GM18861 (cell line): ENCODE data around the gene C16orf90.
"Not testable (repeated sequence)": the region's sequence is repeated elsewhere in the genome, so short reads cannot be mapped to it uniquely, and the experiment has no call there.

Source experiments
- ATAC-seq: cut with Tn5 transposase; IDR thresholded peaks from one replicate; pipeline ENCODE4 v1.9.1; 2021; ENCODE audit not compliant: unreplicated experiment

C16orf90 gene

GRCh38 chr16:3513892-3514583, 18.7 kb upstream of the C16orf90 start:
- no peak for ATAC-seq

- ATAC-seq = no peak
Measured at GRCh38 chr16:3511286-3512180, 16.2 kb upstream of the C16orf90 start.

GRCh38 chr16:3510416-3510815, 15.1 kb upstream of the C16orf90 start:
- no peak for ATAC-seq

GRCh38 chr16:3509470-3509928, 14.2 kb upstream of the C16orf90 start:
- ATAC-seq = no peak

DNA sequence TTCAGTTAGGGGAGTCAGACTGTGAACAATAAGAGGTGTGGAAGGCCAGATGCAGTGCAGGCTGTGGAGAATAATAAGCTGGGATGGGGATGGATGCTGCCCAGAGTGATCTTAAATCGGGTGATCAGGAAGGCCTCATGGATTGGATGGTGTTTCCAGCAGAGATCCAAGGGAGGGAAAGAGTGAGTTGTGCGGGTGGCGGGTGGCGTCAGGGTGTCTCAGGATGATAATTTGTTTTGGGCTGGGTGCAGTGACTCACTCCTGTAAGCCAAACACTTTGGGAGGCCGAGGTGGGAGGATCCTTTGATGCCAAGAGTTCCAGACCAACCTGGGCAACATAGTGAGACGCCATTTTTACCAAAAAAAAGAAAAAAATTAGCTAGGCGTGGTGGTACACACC, 13.4 kb upstream of the C16orf90 start:
- ATAC-seq = no peak

DNA sequence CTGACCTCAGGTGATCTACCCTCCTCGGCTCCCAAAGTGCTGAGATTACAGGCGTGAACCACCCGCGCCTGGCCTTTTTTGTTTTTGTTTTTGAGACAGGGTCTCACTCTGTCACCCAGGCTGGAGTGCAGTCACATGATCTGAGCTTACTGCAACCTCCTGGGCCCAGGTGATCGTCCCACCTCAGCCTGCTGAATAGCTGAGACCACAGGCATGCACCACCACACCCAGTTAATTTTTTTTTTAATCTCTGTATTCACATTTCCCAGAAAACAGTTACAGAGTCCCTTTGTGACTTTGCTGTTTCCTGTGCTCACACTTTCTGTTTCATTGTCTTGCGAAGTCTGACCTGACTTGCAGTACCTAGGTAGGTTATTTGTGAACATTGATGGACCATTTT, 8.2 kb upstream of the C16orf90 start:
- ATAC-seq = no peak

DNA sequence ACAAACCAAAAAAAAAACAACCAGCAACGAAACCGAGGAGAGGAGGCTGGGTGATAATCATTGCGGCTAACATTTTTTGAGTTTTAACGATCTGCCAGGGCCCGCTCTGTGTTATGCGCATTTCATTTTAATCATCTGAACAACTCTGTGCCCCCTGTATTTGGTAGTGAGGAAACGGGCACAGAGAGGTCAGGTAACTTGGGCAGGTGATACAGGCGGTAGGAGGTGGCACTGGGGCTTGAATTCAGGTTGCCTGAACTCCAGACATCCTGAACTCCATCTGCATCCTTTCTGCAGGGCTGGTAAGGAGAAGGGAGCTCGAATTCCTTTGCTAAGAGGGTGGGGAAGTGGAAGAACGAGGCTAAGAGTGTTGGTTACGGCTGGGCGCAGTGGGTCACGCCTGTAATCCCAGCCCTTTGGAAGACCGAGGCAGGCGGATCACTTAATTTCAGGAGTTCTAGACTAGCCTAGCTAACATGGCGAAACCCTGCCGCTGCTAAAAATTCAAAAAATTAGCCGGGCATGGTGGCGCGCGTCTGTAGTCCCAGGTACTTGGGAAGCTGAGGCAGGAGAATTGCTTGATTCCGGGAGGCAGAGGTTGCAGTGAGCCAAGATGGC, 6.6 kb upstream of the C16orf90 start:
- ATAC-seq = no peak

GRCh38 chr16:3501412-3501761, 6.1 kb upstream of the C16orf90 start:
- not testable (repeated sequence) for ATAC-seq

GRCh38 chr16:3498988-3499387, 3.7 kb upstream of the C16orf90 start:
- no peak for ATAC-seq

DNA sequence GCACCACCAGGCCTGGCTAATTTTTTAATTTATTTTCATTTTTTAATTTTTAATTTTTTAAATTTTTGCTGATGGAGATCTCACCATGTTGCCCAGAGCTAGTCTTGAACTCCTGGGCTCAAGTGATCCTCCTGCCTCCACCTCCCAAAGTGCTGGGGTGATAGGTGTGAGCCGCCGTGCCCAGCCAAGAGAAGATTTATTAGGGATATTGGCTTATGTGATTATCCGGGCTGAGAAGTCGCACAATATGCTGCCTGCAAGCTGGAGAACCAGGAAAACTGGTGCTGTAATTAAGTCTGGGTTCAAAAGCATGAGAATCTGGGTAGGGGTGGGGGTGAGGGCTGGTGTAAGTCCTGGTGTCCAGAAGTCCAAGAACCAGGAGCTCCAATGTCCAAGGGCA, 2.5 kb upstream of the C16orf90 start:
- ATAC-seq = no peak

DNA sequence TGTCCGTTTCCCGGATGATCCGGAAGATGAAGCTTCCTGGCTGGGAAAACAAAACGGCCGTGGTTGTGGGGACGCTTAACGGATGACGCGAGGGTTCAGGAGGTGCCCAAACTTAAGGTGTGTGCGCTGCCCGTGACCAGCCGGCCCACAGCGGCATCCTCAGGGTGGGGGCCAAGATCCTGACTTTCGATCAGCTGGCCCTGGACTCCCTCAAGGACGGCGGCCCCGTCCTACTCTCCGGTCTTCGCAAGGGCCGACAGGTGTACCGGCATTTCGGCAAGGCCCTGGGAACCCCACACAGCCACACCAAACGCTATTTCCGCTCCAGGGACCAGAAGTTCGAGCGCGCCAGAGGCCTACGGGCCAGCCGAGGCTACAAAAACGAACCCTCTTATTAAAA, 1.1 kb upstream of the C16orf90 start:
- no peak for ATAC-seq

- ATAC-seq = no peak
Measured at GRCh38 chr16:3494386-3494973, 809 bp downstream of the C16orf90 start.

DNA sequence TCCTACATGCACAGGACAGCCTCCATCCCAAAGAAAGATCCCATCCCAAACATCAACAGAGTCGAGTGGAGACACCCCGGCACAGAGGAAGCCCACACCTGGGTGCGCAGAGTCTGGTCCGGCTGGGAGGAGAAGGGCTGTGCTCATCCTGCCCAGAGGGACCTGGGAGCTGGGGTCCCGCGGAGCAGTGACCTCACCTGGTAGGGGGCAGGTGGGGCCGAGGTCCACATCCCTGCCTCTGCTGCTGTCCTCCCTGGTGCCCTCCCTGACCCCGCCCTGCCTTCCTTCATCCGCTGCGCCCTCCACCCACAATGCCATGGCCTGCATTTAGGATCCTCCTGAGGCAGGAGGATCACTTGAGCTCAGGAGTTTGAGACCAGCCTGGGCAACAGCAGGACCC, 2.9 kb downstream of the C16orf90 start:
- ATAC-seq = no peak

- ATAC-seq = no peak
Measured at GRCh38 chr16:3490911-3491629, 4.2 kb downstream of the C16orf90 start.

GRCh38 chr16:3488801-3489200, 6.5 kb downstream of the C16orf90 start:
- no peak for ATAC-seq

DNA sequence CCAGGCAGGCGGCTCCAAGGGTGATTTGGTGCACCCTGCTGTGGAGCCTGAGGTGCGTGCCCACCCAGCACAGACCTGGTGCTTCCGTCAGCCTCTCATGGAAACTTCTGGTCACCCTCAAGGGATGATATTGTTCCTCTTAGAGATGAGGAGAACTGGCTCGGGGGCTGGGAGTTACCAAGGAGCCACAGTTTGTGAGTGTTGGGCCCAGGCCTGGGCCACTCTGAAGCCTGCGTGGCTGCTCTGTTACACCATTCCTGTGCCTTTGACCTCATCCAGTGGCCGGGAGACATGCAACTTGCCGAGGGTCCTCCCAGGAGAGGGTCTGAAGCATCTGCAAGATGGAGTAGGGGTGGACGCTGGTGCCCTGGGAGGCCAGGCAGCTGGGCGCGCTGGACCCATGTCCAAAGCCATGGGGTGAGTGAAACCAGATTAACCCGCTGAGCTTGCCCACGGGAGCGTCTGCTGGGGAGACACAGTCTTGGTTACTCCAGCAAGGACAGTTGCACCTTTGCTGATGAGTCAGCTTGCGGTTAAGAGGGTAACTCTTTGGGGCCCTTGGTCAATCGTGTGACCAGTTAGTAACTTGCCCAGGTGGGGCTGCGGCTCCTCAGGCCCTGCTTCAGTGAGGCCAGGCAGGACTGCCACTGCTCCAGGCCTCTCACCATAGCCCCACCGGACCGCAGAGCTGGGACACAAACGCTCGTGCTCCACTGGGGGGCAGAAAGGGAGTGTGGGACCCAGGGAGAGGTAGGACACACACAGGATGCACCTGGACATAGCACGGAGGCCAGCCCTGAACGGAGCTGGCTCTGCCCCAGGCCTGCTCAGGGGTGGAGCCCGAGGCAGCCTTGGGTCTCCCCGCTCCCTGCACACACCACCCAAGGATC, 7.5 kb downstream of the C16orf90 start:
- no peak for ATAC-seq

GRCh38 chr16:3486506-3487215, 8.6 kb downstream of the C16orf90 start:
- ATAC-seq = no peak

- no peak for ATAC-seq
Measured at GRCh38 chr16:3485821-3486505, 9.3 kb downstream of the C16orf90 start.
